Measurements from ENCODE around the gene DHRS4. TPM values are rescaled to one million over a fixed set of nuclear protein-coding genes. Genes with fewer than 3 reads are reported as not detected.

DHRS4 gene
- total and polyA plus RNA-seq, 2 of the 13 experiments (the other 11 are each of a cell fraction or from before 2014, with no cell fraction given), result 23.9 to 45.1 TPM

DNA sequence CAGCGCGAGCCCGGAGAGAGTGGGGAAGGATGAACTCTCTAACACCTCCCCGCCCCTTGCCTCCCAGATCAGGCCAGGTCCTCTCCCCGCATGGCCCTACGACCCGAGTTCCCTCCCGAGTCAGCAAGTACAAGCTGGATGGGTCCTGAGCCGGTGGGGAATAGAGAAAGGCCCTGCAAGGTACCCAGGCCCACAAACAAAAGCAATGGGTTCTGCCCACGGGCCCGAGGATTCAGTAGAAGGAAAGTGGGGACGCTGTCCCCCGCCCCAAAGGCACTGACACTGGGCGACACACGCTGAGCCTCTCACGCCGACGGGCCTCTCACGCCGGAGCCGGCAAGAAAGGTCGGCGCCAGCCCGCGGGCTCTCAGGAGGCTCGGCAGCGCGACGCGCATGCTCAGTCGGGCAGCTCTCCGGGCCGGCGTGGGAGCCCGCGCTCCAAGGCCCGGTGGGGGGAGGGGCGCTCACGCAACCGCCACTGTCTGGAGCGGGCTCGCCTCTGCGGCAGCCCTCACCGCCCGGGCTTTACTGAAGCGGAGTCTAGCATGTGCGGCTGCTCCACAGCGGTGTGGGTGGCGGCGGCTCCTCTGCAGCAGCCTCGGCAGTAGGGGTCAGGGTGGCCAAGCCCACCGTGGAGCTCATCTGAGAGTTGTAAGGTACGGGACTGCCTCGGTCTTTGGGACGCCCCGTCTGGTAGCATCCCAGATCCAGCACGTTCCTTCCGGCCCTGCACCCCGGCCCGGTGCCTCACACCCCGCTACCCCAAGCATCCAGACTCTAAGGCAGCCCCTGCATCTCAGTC, 16.1 kb downstream of the DHRS4 start (continued):
- TF ChIP-seq MTA1 (CRISPR knock-in tag; IDR thresholded peaks at IDR 0.05; ENCODE audit: borderline replicate concordance), result peak; percentile 75; the same call in 1 of the 2 replicates
- TF ChIP-seq GPN1 (CRISPR knock-in tag; IDR thresholded peaks at IDR 0.05; ENCODE audit: borderline replicate concordance), result peak; percentile 78; the same call in 1 of the 2 replicates
- peak; percentile 28 for TF ChIP-seq HNRNPLL (IDR thresholded peaks at IDR 0.05; ENCODE audit: low read depth, low read length, poor library complexity, severe bottlenecking)
- TF ChIP-seq, protein P1, sequence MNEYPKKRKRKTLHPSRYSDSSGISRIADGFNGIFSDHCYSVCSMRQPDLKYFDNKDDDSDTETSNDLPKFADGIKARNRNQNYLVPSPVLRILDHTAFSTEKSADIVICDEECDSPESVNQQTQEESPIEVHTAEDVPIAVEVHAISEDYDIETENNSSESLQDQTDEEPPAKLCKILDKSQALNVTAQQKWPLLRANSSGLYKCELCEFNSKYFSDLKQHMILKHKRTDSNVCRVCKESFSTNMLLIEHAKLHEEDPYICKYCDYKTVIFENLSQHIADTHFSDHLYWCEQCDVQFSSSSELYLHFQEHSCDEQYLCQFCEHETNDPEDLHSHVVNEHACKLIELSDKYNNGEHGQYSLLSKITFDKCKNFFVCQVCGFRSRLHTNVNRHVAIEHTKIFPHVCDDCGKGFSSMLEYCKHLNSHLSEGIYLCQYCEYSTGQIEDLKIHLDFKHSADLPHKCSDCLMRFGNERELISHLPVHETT (CRISPR knock-in tag; conservative IDR thresholded peaks at IDR 0.05), result peak; percentile 75; the same call in 1 of the 2 replicates
- peak; percentile 97 for TF ChIP-seq TFDP1 (CRISPR knock-in tag; IDR thresholded peaks at IDR 0.05; ENCODE audit: borderline replicate concordance)
- TF ChIP-seq ZNF605 (CRISPR knock-in tag; IDR thresholded peaks at IDR 0.05), result peak; percentile 65; the same call in 1 of the 2 replicates
- 0 out of 2 replicates have a peak, but pooled peaks have one; percentile 46 for TF ChIP-seq ZNF800 (CRISPR knock-in tag; IDR thresholded peaks at IDR 0.05)
- peak; percentile 79 for TF ChIP-seq PHF5A (CRISPR knock-in tag; IDR thresholded peaks at IDR 0.05; ENCODE audit: low read depth, unreplicated experiment)
- TF ChIP-seq ZSCAN31 (CRISPR knock-in tag; IDR thresholded peaks at IDR 0.05; ENCODE audit: low read depth), result peak; percentile 45; the same call in 1 of the 2 replicates
- peak; percentile 41; the same call in 1 of the 2 replicates for TF ChIP-seq SAFB2 (CRISPR knock-in tag; IDR thresholded peaks at IDR 0.05; ENCODE audit: borderline replicate concordance, low read depth)
- peak; percentile 70; the same call in 1 of the 2 replicates for TF ChIP-seq SALL2 (CRISPR knock-in tag; IDR thresholded peaks at IDR 0.05)
- TF ChIP-seq ZNF256 (CRISPR knock-in tag; conservative IDR thresholded peaks at IDR 0.05), result peak; percentile 39; the same call in 1 of the 2 replicates
- TF ChIP-seq, protein P2, sequence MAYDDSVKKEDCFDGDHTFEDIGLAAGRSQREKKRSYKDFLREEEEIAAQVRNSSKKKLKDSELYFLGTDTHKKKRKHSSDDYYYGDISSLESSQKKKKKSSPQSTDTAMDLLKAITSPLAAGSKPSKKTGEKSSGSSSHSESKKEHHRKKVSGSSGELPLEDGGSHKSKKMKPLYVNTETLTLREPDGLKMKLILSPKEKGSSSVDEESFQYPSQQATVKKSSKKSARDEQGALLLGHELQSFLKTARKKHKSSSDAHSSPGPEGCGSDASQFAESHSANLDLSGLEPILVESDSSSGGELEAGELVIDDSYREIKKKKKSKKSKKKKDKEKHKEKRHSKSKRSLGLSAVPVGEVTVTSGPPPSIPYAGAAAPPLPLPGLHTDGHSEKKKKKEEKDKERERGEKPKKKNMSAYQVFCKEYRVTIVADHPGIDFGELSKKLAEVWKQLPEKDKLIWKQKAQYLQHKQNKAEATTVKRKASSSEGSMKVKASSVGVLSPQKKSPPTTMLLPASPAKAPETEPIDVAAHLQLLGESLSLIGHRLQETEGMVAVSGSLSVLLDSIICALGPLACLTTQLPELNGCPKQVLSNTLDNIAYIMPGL (CRISPR knock-in tag; IDR thresholded peaks at IDR 0.05; ENCODE audit: borderline replicate concordance in 1 of 2, low read depth in 1 of 2), result peak; percentile 38 to 57; a peak in 2 of 4 replicates
- peak; percentile 72 for TF ChIP-seq CEBPG (CRISPR knock-in tag; IDR thresholded peaks at IDR 0.05)
- TF ChIP-seq, protein P3, sequence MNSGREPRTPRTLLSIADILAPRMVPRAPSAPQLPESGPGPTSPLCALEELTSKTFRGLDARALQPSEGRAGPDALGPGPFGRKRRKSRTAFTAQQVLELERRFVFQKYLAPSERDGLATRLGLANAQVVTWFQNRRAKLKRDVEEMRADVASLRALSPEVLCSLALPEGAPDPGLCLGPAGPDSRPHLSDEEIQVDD (CRISPR knock-in tag; IDR thresholded peaks at IDR 0.05; ENCODE audit: borderline replicate concordance), result peak; percentile 65; the same call in 1 of the 2 replicates
- TF ChIP-seq ZNF724P (CRISPR knock-in tag; IDR thresholded peaks at IDR 0.05; ENCODE audit: borderline replicate concordance), result peak; percentile 88; the same call in 1 of the 2 replicates
- peak; percentile 93 for TF ChIP-seq ZNF275 (CRISPR knock-in tag; IDR thresholded peaks at IDR 0.05; ENCODE audit: borderline replicate concordance)
- peak; percentile 82 for TF ChIP-seq ZBTB7A (CRISPR knock-in tag; IDR thresholded peaks at IDR 0.05)
- peak; percentile 95 for TF ChIP-seq JARID2 (CRISPR knock-in tag; IDR thresholded peaks at IDR 0.05; ENCODE audit: insufficient replicate concordance)
